PC-9 (cell line): Measurements from ENCODE around the gene HSD17B2. TPM values are rescaled to one million over a fixed set of nuclear protein-coding genes. Genes with fewer than 3 reads are reported as not detected.

Experiments used
- BruUV-seq: library from RNA; stranded (reverse); fragments of 400-500 nt; replicated peaks from 2 replicates; lab custom pipeline; 2021; lab: Mats Ljungman, UMichigan
- CTCF ChIA-PET: fragments of 300-600 bp; sonication (Branson Sonifier 250); formaldehyde crosslinking; loops from one replicate; lab custom pipeline; 2022; ENCODE audit warnings: antibody characterized with exemption; lab: Charles Lee
- POLR2A ChIA-PET: fragments of 300-600 bp; sonication (Branson Sonifier 250); formaldehyde crosslinking; loops from one replicate; lab custom pipeline; 2022; ENCODE audit warnings: antibody characterized with exemption; ENCODE audit not compliant: unreplicated experiment; lab: Charles Lee
- DNase-seq, 2 experiments: peaks; one replicate each; pipeline versions ENCODE4 v3.0.0 to v3.0.0-alpha.2; 2015 to 2022; ENCODE audit warnings: mixed read lengths in 1 of 2
- H2AFZ ChIP-seq: fragments of 200-600 bp; sonication (generic); 2 replicates; pipeline ENCODE4 v1.8.1; 2017; ENCODE audit warnings: antibody characterized with exemption
- H3F3A ChIP-seq: fragments of 200-600 bp; sonication (generic); 2 replicates; pipeline ENCODE4 v1.8.1; 2017; ENCODE audit warnings: antibody characterized with exemption, mild to moderate bottlenecking, low read depth; ENCODE audit not compliant: insufficient read depth
- H3K27ac ChIP-seq: fragments of 200-600 bp; sonication (generic); 2 replicates; pipeline ENCODE4 v1.6.1; 2016; ENCODE audit warnings: mixed run types
- H3K27me3 ChIP-seq: fragments of 200-600 bp; sonication (generic); 2 replicates; pipeline ENCODE4 v1.6.1; 2016; ENCODE audit warnings: low read depth, mixed run types; ENCODE audit not compliant: insufficient read depth
- H3K36me3 ChIP-seq: fragments of 200-600 bp; sonication (generic); 2 replicates; pipeline ENCODE4 v1.6.1; 2016; ENCODE audit warnings: low read depth, mixed run types
- H3K4me1 ChIP-seq: fragments of 200-600 bp; sonication (generic); replicated peaks from 2 replicates; pipeline ENCODE4 v1.6.1; 2016; ENCODE audit warnings: mixed run types; ENCODE audit not compliant: insufficient read depth
- H3K4me2 ChIP-seq: fragments of 200-600 bp; sonication (generic); 2 replicates; pipeline ENCODE4 v1.6.1; 2017; ENCODE audit warnings: mixed run types
- H3K4me3 ChIP-seq: fragments of 200-600 bp; sonication (generic); 2 replicates; pipeline ENCODE4 v1.6.1; 2016; ENCODE audit warnings: mixed run types
- H3K79me2 ChIP-seq: fragments of 200-600 bp; sonication (generic); 2 replicates; pipeline ENCODE4 v1.6.1; 2017; ENCODE audit warnings: low read depth, mixed run types
- H3K9me2 ChIP-seq: fragments of 200-600 bp; sonication (generic); 2 replicates; pipeline ENCODE4 v1.8.1; 2017; ENCODE audit warnings: mild to moderate bottlenecking; ENCODE audit not compliant: insufficient read depth
- H3K9me3 ChIP-seq: fragments of 200-600 bp; sonication (generic); 2 replicates; pipeline ENCODE4 v1.8.1; 2016; ENCODE audit warnings: low read depth; ENCODE audit not compliant: insufficient read depth
- H4K20me1 ChIP-seq: fragments of 200-600 bp; sonication (generic); 2 replicates; pipeline ENCODE4 v1.8.1; 2017; ENCODE audit not compliant: insufficient read depth
- EZH2 ChIP-seq: fragments of 200-600 bp; sonication (generic); IDR thresholded peaks from 2 replicates; pipeline ENCODE4 v1.8.0; 2017; ENCODE audit warnings: antibody characterized with exemption, low read depth
- intact Hi-C: fragments of 100-400 bp; cut with micrococcal nuclease; formaldehyde crosslinking; loops from one replicate; pipeline ENCODE4 v1.10.0; 2022; ENCODE audit not compliant: unreplicated experiment
- total RNA-seq: library from RNA; stranded (reverse); gene quantifications from 2 replicates; pipeline ENCODE4 v1.2.3, GENCODE V29; 2021
- TF ChIP-seq, protein P1 (sequence below): fragments of 200-600 bp; sonication (generic); conservative IDR thresholded peaks from 2 replicates; pipeline ENCODE4 v1.6.1; 2017; ENCODE audit warnings: mixed run types, antibody characterized with exemption, mild to moderate bottlenecking, moderate library complexity

Gene HSD17B2
- total RNA-seq, 1 experiment from 2014 or later = not detected

DNA sequence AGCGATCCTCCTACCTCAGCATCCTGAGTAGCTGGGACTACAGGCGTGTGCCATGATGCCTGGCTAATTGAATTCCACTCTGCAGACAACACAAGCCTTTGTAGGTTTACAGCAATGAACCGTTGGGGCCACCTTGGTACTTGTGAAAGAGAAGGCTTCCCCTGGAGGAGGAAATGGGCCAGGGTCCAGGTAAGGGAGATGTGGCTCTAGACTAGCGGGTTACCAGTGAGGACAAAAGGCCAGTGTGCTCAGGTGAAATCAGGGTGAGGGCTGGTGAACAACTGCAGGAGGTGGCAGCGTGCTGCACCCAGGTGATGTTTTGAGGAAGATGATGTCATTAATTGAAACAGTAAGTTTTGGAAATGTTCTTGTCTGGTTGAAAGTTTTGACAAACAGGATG, 30.5 kb upstream of the HSD17B2 start:
- peaks cover 6% of the 10 kb centered on the region; the same call in 1 of the 2 replicates for H3K9me3 ChIP-seq
- intact Hi-C loops = no loop called here
- no peak overlapping the region for H3K4me2 ChIP-seq
- H3K4me3 ChIP-seq = no peak overlapping the region
- H3F3A ChIP-seq = no peaks in the 10 kb centered on the region
- no peak for DNase-seq
- no peak overlapping the region for H3K27ac ChIP-seq
- H3K9me2 ChIP-seq = no peaks in the 10 kb centered on the region
- H2AFZ ChIP-seq = no peak overlapping the region
- POLR2A ChIA-PET = no interaction called here
- no peaks in the 10 kb centered on the region for H3K27me3 ChIP-seq
- BruUV-seq = no TSS peak
- no peaks in the 10 kb centered on the region for H3K36me3 ChIP-seq
- CTCF ChIA-PET = no interaction called here
- no peaks in the 10 kb centered on the region for H3K79me2 ChIP-seq
- H3K4me1 ChIP-seq = no peaks in the 10 kb centered on the region
- no peaks in the 10 kb centered on the region for H4K20me1 ChIP-seq
- TF ChIP-seq EZH2 = no peak
- TF ChIP-seq, protein P1, sequence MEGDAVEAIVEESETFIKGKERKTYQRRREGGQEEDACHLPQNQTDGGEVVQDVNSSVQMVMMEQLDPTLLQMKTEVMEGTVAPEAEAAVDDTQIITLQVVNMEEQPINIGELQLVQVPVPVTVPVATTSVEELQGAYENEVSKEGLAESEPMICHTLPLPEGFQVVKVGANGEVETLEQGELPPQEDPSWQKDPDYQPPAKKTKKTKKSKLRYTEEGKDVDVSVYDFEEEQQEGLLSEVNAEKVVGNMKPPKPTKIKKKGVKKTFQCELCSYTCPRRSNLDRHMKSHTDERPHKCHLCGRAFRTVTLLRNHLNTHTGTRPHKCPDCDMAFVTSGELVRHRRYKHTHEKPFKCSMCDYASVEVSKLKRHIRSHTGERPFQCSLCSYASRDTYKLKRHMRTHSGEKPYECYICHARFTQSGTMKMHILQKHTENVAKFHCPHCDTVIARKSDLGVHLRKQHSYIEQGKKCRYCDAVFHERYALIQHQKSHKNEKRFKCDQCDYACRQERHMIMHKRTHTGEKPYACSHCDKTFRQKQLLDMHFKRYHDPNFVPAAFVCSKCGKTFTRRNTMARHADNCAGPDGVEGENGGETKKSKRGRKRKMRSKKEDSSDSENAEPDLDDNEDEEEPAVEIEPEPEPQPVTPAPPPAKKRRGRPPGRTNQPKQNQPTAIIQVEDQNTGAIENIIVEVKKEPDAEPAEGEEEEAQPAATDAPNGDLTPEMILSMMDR = no peak

DNA sequence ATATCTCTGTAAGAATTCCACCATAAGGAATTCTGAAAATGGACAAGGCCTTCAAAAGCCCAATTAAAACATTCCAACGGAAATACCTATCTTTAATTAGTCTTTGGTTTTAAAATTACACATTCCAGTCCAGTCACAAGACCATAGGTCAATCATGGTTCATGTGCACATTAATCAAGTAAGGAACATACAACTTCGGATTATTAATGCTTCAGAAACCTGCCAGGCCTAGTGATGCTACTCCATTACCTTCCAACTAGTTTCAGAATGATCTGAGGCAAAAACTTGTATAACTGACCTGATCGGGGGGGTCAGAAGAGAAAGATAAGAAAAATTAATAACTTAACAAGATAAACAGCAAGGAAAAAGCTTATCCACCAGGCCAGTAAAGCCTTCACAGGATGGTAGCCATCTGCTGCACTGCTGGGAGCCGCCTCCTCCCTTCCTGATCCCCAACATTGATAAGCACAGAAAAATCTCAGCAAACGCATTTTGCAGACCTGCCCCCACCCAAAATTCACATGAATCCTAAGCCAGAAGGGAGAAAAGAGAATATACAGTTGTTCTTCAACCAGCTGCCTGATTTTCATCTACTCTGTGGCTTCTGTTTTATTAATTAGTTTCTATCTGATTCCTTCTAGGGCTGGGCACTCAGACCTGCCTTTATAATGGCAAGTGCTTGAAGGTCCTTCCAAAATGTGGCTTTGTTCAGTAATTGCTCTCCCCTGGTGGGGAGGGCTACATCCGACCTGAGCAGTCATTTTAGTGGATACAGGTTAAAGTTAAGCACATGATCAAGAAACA, 29.8 kb upstream of the HSD17B2 start:
- Histone ChIP-seq H3F3A (no peaks in the 10 kb centered on the region), H3K9me2 (no peaks in the 10 kb centered on the region), H3K36me3 (no peaks in the 10 kb centered on the region), H3K4me3 (no peak overlapping the region), H3K4me2 (no peak overlapping the region), H3K27me3 (no peaks in the 10 kb centered on the region), H3K9me3 (peaks cover 6% of the 10 kb centered on the region; the same call in 1 of the 2 replicates), H3K27ac (no peak overlapping the region), H4K20me1 (no peaks in the 10 kb centered on the region), H3K4me1 (no peaks in the 10 kb centered on the region), H2AFZ (no peak overlapping the region), H3K79me2 (no peaks in the 10 kb centered on the region)
- TF ChIP-seq, protein P1 = no peak
- no peak for TF ChIP-seq EZH2
- POLR2A ChIA-PET = no interaction called here
- no TSS peak for BruUV-seq
- intact Hi-C loops = no loop called here
- no peak for DNase-seq
- CTCF ChIA-PET = no interaction called here

DNA sequence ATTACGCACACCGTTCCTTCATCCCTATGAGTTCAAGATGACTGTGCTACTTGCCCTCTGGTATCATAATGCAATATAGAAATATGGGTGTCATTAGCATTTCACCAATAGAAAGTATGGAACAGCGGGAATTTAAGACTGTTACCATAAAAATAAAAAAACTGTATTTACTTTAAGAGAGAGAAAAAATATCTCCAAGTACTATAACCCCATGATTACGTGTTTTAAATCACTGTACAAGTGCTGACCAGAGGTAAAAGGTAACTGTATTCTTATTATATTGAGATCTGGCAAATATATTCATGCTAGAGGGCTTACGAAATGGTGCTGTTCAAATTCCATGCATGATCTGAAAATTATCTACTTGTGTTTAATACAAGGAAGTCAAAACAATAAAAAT, 29.0 kb upstream of the HSD17B2 start:
- CTCF ChIA-PET = no interaction called here
- Histone ChIP-seq H3K4me3 (no peak overlapping the region), H3K4me1 (no peaks in the 10 kb centered on the region), H3F3A (no peaks in the 10 kb centered on the region), H3K27me3 (no peaks in the 10 kb centered on the region), H3K36me3 (no peaks in the 10 kb centered on the region), H3K27ac (no peak overlapping the region), H3K9me3 (peaks cover 6% of the 10 kb centered on the region; the same call in 1 of the 2 replicates), H3K4me2 (no peak overlapping the region), H3K79me2 (no peaks in the 10 kb centered on the region), H3K9me2 (no peaks in the 10 kb centered on the region), H4K20me1 (no peaks in the 10 kb centered on the region), H2AFZ (no peak overlapping the region)
- intact Hi-C loops = no loop called here
- BruUV-seq = no TSS peak
- TF ChIP-seq EZH2 = no peak
- TF ChIP-seq, protein P1 = no peak
- no peak for DNase-seq
- POLR2A ChIA-PET = no interaction called here
